Heart left ventricle (tissue), 13 donors: ENCODE data around the gene FKBP2.

ENCODE experiments used
- POLR2A ChIP-seq, 2 donors: fragments of 450-650 bp; IDR thresholded peaks; one replicate each; pipeline ENCODE4 v1.6.1; 2017; ENCODE audit warnings: antibody characterized with exemption in 2 of 2, mild to moderate bottlenecking in 2 of 2, moderate library complexity in 2 of 2
- TF ChIP-seq, protein P1 (sequence below), 12 donors: fragments of 200-600 bp; sonication (generic) in 4 of 12; IDR thresholded peaks; one replicate each; pipeline versions ENCODE4 v1.5.0 to v1.8.0; 2018 to 2022; ENCODE audit warnings: antibody characterized with exemption in 12 of 12, mild to moderate bottlenecking in 5 of 12
- donor health status: ischemic (EF 13 %, LVEDD 7.1; RV severe dilation, severe dysfunction).
- donor health status: DM: no; HTN: yes; CAD: no.
- donor health status: DM: no; HTN: no; CAD: no.
- donor health status: ischemic (EF 25% LVEDD 6.9; RV normal size, moderate dysfunction).
- donor health status: ischemic (EF 25% LVEDD 5.7; RV mildly dilated, moderate dysfunction).
- donor health status: ischemic (EF 35%, LVEDD 5.7; RV mildly dilated, moderate dysfunction).
- donor health status: nonischemic (EF 11% LVEDD 7.7; RV severe dilation, severe dysfunction).
- donor health status: DM: yes; HTN: yes; CAD: no.
- donor health status: PGD.
- donor health status: ischemic (EF 29% LVEDD 5.4; RV normal size, mild dysfunction).
- donor health status: nonischemic (EF 23%, LVEDD 6.1; RV moderate dilation, normal function).

DNA sequence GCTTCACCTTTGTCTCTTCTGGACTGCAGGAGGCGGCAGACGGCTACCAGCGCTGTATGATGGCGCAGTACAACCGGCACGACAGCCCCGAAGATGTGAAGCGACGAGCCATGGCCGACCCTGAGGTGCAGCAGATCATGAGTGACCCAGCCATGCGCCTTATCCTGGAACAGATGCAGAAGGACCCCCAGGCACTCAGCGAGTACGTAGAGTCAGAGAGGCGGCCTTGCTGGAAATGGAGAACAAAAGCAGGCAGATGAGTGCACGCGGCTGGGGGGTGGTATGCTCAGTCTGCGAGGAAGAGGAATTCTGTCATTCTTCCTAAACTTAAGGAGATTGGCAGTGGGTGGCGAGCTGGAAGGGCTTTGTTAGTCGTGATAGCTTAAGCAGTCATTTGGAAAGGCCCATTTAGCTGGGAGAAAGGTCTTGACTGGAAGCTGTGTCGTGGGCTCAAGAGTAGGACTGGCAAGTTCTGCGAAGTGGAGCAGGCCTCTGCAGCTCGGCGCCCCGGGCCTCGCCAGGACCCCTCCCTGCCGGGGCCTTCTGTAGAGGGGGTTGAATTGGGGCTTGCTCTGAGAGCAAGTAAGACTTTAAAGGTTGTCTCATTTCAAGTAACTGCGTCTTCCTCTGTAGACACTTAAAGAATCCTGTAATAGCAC lies 37.3 kb upstream of the FKBP2 start:
- TF ChIP-seq, protein P1, sequence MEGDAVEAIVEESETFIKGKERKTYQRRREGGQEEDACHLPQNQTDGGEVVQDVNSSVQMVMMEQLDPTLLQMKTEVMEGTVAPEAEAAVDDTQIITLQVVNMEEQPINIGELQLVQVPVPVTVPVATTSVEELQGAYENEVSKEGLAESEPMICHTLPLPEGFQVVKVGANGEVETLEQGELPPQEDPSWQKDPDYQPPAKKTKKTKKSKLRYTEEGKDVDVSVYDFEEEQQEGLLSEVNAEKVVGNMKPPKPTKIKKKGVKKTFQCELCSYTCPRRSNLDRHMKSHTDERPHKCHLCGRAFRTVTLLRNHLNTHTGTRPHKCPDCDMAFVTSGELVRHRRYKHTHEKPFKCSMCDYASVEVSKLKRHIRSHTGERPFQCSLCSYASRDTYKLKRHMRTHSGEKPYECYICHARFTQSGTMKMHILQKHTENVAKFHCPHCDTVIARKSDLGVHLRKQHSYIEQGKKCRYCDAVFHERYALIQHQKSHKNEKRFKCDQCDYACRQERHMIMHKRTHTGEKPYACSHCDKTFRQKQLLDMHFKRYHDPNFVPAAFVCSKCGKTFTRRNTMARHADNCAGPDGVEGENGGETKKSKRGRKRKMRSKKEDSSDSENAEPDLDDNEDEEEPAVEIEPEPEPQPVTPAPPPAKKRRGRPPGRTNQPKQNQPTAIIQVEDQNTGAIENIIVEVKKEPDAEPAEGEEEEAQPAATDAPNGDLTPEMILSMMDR (IDR thresholded peaks at IDR 0.05): no peak
- no peak for TF ChIP-seq POLR2A (IDR thresholded peaks at IDR 0.05)
